Ecto neural progenitor cell (in vitro differentiated cells): ENCODE measurements around the gene BRINP3.
"Not testable (repeated sequence)": the region's sequence is repeated elsewhere in the genome, so short reads cannot be mapped to it uniquely, and the experiment has no call there.

Experiments
- DNase-seq: peaks from one replicate; pipeline ENCODE4 v3.0.0-alpha.2; 2018; ENCODE audit warnings: low spot score

Gene BRINP3

DNA sequence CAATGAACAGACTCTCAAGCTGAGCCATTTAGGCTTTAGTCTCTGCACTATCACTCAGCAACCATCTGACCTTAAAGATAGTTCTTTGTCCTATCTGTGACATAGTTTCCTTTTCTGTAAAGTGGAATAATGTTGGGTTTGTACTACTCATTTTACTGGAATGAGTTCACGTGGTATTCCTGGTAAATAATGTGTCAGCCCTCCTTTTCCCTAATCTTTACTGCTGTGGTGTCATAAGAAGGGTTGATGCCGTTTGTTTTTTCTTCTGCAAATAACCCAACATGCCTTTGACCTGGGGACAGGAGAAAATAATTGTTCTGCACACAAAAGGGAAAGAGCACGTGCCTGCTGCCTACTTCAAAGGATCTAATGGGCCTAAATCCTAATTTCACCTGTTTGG is 297.8 kb downstream of the BRINP3 start:
- no peak for DNase-seq

DNA sequence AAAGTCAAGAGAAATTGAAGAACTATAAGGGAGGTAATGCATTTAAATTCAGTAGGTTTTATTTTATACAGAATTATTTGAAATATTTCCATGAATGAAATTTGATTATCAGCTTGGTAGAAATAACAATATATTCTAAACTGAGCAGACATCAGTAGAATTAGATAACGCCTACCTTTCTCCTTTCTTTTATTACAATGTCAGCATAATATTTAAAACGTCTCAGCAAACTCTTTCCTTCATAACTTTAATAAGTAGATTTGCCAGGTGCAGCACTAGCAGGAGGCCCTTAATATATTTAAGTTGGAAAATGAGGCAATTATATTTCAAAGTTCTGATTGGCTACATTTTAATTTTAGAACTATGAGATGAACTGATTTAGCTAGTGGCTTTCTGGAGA is 298.8 kb downstream of the BRINP3 start:
- DNase-seq, result no peak

GRCh38 chr1:190177555-190177954 is 300.1 kb downstream of the BRINP3 start:
- DNase-seq, result no peak

DNA sequence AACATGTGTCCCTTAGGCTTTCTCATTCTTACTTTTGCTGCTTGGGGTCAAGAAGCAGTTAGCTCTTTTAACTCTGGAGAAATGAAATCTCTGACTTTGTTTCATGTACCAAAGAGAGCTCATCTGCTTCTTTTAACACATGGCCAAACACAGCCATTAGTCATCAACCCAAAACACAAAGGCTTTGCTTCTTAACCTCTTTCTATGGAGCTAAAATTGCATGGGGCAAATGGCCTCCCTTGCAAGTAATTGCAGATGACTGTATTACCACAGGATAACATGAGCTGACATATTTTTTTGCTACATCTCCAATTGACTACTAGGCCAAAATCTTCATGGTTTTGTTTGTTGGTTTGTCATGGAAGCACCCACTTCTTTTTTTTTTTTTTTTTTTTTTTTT is 300.9 kb downstream of the BRINP3 start:
- no peak for DNase-seq

DNA sequence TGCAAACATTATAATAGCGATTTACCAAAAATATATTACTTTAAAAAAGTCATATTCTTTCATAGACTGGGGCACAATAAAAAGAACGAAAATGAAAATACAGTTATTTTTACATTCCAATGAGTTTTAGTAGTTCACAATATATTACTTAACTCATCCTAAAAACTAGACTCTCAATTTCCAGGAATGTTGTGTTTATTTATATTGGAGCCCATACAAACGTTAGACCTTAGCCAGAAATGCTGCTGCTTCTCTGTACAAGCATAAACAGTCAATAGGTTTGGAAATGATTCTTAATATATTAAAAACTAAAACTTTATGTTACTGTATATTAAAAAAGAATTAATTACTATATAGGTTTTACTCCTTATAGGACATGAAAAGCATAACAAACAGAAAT is 302.3 kb downstream of the BRINP3 start:
- DNase-seq, result no peak

GRCh38 chr1:190172651-190173430 is 304.8 kb downstream of the BRINP3 start:
- no peak for DNase-seq

DNA sequence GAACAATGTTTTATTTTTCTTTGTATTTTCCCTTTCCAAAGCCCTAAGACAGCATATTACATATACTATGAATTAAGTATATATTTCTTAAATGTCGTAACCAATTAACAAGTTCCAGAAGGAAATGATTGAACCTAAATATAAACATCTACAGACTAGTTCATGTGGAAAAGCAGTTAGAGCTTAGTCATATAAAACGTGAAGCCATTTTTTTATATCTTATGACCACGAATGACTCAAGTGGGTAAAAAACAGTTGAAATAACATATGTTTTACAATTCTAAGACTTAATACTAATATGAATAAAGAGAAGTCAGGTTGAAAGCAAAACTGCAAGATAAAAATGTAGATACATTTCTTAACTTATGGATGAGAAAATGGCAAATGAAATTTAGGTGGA is 307.3 kb downstream of the BRINP3 start:
- no peak for DNase-seq

- DNase-seq, result no peak
Observed at GRCh38 chr1:190169311-190170067, 308.2 kb downstream of the BRINP3 start.

DNA sequence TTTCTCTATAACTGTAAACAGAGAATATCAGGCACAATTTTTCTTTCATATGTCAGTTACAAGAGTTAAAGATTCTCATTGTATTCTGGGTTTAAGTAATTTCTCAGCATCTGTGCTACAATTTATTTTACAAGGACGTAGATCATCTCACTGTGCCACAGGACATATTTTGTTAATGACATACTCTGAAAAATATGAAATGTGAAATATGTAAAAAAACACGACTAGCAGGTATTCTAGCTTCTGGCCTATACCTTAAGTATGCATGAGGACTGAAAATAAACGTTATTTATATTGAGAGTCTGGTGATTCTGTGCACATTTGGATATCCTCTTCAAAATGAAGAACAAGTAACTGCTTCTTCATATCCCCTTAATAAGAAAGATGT is 308.8 kb downstream of the BRINP3 start:
- DNase-seq, result no peak

GRCh38 chr1:190168116-190168892 is 309.4 kb downstream of the BRINP3 start:
- DNase-seq, result no peak

- no peak for DNase-seq
Observed at GRCh38 chr1:190159146-190159545, 318.5 kb downstream of the BRINP3 start.

GRCh38 chr1:190154744-190155143 is 322.9 kb downstream of the BRINP3 start:
- no peak for DNase-seq

GRCh38 chr1:190147616-190148015 is 330.0 kb downstream of the BRINP3 start:
- no peak for DNase-seq

GRCh38 chr1:190144650-190145049 is 333.0 kb downstream of the BRINP3 start:
- DNase-seq, result no peak

- no peak for DNase-seq
Observed at GRCh38 chr1:190140644-190141043, 337.0 kb downstream of the BRINP3 start.

- no peak for DNase-seq
Observed at GRCh38 chr1:190138702-190139101, 339.0 kb downstream of the BRINP3 start.

GRCh38 chr1:190138266-190138665 is 339.4 kb downstream of the BRINP3 start:
- DNase-seq, result no peak

- DNase-seq, result no peak
Observed at GRCh38 chr1:190129366-190129765, 348.3 kb downstream of the BRINP3 start.

GRCh38 chr1:190126728-190127127 is 350.9 kb downstream of the BRINP3 start:
- no peak for DNase-seq

- DNase-seq, result no peak
Observed at GRCh38 chr1:190124068-190124467, 353.6 kb downstream of the BRINP3 start.

GRCh38 chr1:190120564-190120963 is 357.1 kb downstream of the BRINP3 start:
- DNase-seq, result not testable (repeated sequence)

DNA sequence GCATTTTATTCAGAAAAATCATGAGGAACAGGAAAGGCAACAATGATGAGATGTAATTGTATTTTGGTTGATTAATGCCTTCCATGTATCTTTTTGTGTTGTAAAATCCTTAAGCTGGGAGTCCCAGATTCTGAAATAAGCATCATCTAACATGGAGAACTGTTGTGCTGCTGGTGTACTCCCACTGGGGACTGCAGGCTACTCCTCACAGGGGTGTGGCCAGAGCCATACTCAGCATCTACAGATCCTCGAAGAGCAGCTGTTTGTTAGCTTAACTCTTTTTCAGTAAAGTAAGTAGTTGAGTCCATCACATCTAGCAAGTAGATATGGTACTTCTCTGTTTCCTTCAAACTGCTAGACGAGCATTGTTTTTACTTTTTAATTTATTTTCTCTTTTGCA is 358.0 kb downstream of the BRINP3 start:
- no peak for DNase-seq

- no peak for DNase-seq
Observed at GRCh38 chr1:190116921-190117320, 360.7 kb downstream of the BRINP3 start.
